HG03066 (cell line): Measurements from ENCODE around the gene NLGN2.

Experiments used
- ATAC-seq: cut with Tn5 transposase; IDR thresholded peaks from one replicate; pipeline ENCODE4 v1.9.1; 2021; ENCODE audit warnings: low read depth; ENCODE audit not compliant: unreplicated experiment

The NLGN2 gene

GRCh38 chr17:7411427-7411750, 3.7 kb downstream of the NLGN2 start:
- ATAC-seq, result no peak

GRCh38 chr17:7413346-7413985, 5.8 kb downstream of the NLGN2 start:
- ATAC-seq, result no peak

- ATAC-seq, result no peak
These were observed 7.2 kb downstream of the NLGN2 start for GRCh38 chr17:7414837-7415236.

GRCh38 chr17:7415784-7416183, 8.1 kb downstream of the NLGN2 start:
- no peak for ATAC-seq

- ATAC-seq, result no peak
These were observed 8.7 kb downstream of the NLGN2 start for GRCh38 chr17:7416323-7416722.

GRCh38 chr17:7417056-7417655, 9.5 kb downstream of the NLGN2 start:
- no peak for ATAC-seq

- no peak for ATAC-seq
These were observed 11.0 kb downstream of the NLGN2 start for GRCh38 chr17:7418472-7419152.

- ATAC-seq, result no peak
These were observed 12.4 kb downstream of the NLGN2 start, which contains the start of gene SPEM1 for GRCh38 chr17:7419819-7420610. Gene SPEM1, plus strand, starts transcription at chr17:7420324. Its CDS starts 61 bp downstream, at chr17:7420385.

- no peak for ATAC-seq
These were observed 13.5 kb downstream of the NLGN2 start for GRCh38 chr17:7421186-7421585.

- no peak for ATAC-seq
These were observed 16.0 kb downstream of the NLGN2 start for GRCh38 chr17:7423679-7424078.

- no peak for ATAC-seq
These were observed 17.7 kb downstream of the NLGN2 start, which contains the start of gene SPEM2 for GRCh38 chr17:7425316-7425715. Gene SPEM2, plus strand, starts transcription at chr17:7425616. Its CDS starts 73 bp downstream, at chr17:7425689.

GRCh38 chr17:7425756-7426155, 18.1 kb downstream of the NLGN2 start:
- no peak for ATAC-seq

GRCh38 chr17:7426203-7426863, 18.7 kb downstream of the NLGN2 start:
- ATAC-seq, result no peak

GRCh38 chr17:7426896-7427489, 19.3 kb downstream of the NLGN2 start:
- ATAC-seq, result no peak

- no peak for ATAC-seq
These were observed 19.9 kb downstream of the NLGN2 start for GRCh38 chr17:7427549-7427948.

GRCh38 chr17:7428557-7428956, 20.9 kb downstream of the NLGN2 start, which contains the start of gene SPEM3:
Gene SPEM3, plus strand, starts transcription at chr17:7428857. Its CDS starts 46 bp downstream, at chr17:7428903.
- no peak for ATAC-seq

GRCh38 chr17:7429722-7430121, 22.1 kb downstream of the NLGN2 start:
- no peak for ATAC-seq

- no peak for ATAC-seq
These were observed 23.6 kb downstream of the NLGN2 start for GRCh38 chr17:7431231-7431630.

- no peak for ATAC-seq
These were observed 24.7 kb downstream of the NLGN2 start for GRCh38 chr17:7432296-7432695.
